Astrocyte of the spinal cord (primary cell): ENCODE measurements around the gene OR2M5.

Experiments used
- DNase-seq: peaks from one replicate; pipeline ENCODE4 v3.0.0; 2011; ENCODE audit warnings: low read depth, low spot score
- H3K4me3 ChIP-seq: 2 replicates; pipeline ENCODE4 v1.5.1; 2011; ENCODE audit warnings: low read depth, mild to moderate bottlenecking, low read length, moderate library complexity
- in situ Hi-C: cut with HindIII; loops from 2 replicates; pipeline ENCODE4 v1.10.0; 2017; ENCODE audit warnings: low sequenced_read_pairs
- TF ChIP-seq, protein P1 (sequence below): IDR thresholded peaks from 2 replicates; pipeline ENCODE4 v1.5.1; 2012; ENCODE audit warnings: low read depth, mild to moderate bottlenecking, low read length, inconsistent platforms

Gene OR2M5

DNA sequence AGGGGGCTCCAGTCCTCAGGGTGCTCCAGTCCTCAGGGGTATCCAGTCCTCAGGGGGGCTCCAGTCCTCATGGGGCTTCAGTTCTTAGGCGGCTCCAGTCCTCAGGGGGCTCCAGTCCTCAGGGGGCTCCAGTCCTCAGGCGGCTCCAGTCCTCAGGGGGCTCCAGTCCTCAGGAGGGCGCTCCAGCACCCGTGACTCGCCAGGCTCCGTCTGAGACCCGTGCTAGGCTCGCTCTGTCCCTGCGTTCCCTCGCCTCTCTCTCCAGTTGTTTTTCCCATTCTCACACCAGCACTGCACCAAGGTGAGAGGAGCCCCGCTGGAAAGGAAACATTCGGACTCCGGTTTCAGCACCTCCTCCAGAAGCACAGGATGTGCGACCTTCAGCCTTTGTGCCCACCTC is 20.2 kb downstream of the OR2M5 start:
- in situ Hi-C loops, result no loop called here
- DNase-seq, result no peak
- TF ChIP-seq, protein P1, sequence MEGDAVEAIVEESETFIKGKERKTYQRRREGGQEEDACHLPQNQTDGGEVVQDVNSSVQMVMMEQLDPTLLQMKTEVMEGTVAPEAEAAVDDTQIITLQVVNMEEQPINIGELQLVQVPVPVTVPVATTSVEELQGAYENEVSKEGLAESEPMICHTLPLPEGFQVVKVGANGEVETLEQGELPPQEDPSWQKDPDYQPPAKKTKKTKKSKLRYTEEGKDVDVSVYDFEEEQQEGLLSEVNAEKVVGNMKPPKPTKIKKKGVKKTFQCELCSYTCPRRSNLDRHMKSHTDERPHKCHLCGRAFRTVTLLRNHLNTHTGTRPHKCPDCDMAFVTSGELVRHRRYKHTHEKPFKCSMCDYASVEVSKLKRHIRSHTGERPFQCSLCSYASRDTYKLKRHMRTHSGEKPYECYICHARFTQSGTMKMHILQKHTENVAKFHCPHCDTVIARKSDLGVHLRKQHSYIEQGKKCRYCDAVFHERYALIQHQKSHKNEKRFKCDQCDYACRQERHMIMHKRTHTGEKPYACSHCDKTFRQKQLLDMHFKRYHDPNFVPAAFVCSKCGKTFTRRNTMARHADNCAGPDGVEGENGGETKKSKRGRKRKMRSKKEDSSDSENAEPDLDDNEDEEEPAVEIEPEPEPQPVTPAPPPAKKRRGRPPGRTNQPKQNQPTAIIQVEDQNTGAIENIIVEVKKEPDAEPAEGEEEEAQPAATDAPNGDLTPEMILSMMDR, result no peak
- no peak overlapping the region for H3K4me3 ChIP-seq

DNA sequence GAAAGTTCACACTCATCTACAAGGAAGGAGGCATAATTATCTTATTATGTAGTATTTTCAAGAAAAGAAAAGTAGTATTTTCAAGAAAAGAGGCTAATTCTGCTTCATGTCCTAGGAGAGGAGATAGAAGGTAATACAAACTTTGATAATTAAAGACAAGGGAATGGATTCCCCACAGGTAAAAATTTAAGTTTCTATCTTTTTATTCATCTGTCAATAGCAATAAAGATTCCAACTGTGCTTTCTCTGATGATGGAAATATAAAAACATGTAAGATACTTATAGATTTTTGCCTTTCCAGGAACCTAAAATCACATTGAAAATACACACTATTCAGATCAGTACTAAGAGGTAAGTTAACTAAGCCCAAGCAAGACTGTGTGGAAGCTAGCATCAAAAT is 29.6 kb downstream of the OR2M5 start, which contains the start of gene OR2M2:
Gene OR2M2, plus strand, starts transcription at position 301 of the 400 bp plus-strand sequence. CDS start 5,165 bp downstream, outside the sequence.
- no peak for DNase-seq
- no peak within 1 kb of the TSS for H3K4me3 ChIP-seq
- TF ChIP-seq, protein P1, result no peak
- in situ Hi-C loops, result no loop called here

DNA sequence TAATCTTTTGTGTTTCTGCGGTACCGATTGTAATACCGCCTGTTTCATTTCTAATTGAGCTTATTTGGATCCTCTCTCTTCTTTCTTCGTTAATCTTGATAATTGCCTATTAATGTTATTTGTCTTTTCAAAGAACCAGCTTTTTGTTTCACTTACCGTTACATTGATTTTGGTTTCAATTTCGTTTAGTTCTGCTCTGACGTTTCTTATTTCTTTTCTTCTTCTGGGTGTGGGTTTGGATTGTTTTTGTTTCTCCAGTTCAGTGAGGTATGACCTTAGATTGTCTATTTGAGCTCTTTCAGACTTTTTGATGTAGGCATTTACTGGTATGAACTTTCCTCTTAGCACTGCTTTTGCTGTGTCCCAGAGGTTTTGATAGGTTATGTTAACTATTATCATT is 39.0 kb downstream of the OR2M5 start:
- TF ChIP-seq, protein P1, result no peak
- H3K4me3 ChIP-seq, result no peak overlapping the region
- no peak for DNase-seq
- in situ Hi-C loops, result no loop called here

DNA sequence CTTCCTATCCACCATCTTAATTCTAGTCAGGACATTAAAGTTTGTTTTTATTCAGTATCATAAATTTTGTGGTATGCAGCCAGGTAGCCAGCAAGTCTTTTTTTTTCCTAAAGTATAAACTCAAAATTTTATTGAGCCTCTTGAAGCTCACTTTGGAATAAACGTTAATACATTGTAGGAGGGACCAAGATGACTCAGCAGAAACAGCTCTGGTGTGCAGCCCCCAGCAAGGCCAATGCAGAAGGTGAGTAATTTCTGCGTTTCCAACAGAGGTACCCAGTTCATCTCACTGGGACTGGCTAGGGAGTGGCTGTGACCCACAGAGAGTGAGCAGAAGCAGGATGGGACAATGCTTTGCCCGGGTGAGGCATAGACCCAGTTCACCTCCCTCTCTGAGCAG is 42.4 kb downstream of the OR2M5 start:
- TF ChIP-seq, protein P1, result no peak

DNA sequence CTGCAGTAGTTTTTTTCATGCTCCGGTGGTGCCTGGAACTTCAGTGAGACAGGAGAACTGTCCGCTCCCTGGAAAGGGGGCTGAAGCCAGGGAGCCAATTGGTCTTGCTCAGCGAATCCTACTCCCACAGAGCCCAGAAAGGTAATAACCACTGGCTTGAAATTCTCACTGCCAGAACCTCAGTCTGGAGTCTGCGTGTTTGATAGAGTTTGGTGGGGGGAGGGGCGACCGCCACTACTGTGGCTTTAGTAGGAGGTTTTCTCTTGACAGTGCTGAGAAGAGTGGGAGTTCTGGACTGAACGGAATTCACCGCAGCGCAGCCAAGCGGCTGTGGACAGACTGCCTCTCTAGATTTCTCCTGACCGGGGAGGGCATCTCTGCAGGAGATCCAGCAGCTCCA is 44.1 kb downstream of the OR2M5 start:
- in situ Hi-C loops, result no loop called here
- no peak overlapping the region for H3K4me3 ChIP-seq
- no peak for DNase-seq
- TF ChIP-seq, protein P1, result no peak

More for the DNA sequence above, 42.4 kb downstream of the OR2M5 start:
- no peak overlapping the region for H3K4me3 ChIP-seq
- no peak for DNase-seq
- in situ Hi-C loops, result no loop called here

- H3K4me3 ChIP-seq, result no peak overlapping the region
- TF ChIP-seq, protein P1, result no peak
- DNase-seq, result no peak
- in situ Hi-C loops, result no loop called here
Measured at GRCh38 chr1:248194117-248194516, 49.2 kb downstream of the OR2M5 start.
